Mucosa of descending colon (tissue), 3 donors: ENCODE measurements around the gene JSRP1. TPM values are rescaled to one million over a fixed set of nuclear protein-coding genes. Genes with fewer than 3 reads are reported as not detected.

Experiments used
- ATAC-seq: fragments of 200-7000 bp; cut with Tn5 transposase; one replicate; pipeline ENCODE4 v1.9.1; 2020; ENCODE audit warnings: mild to moderate bottlenecking, moderate library complexity
- DNase-seq, 3 donors: peaks; one replicate each; pipeline ENCODE4 v3.0.0-alpha.2; 2020
- H3K36me3 ChIP-seq: fragments of 200-600 bp; one replicate; pipeline ENCODE4 v1.8.0; 2021; ENCODE audit warnings: low read depth, mild to moderate bottlenecking
- H3K4me1 ChIP-seq: fragments of 200-600 bp; one replicate; pipeline ENCODE4 v1.8.0; 2021; ENCODE audit warnings: low read depth, mild to moderate bottlenecking
- H3K4me3 ChIP-seq: fragments of 200-600 bp; one replicate; pipeline ENCODE4 v1.8.0; 2021; ENCODE audit warnings: mild to moderate bottlenecking
- H3K9me3 ChIP-seq: fragments of 200-600 bp; one replicate; pipeline ENCODE4 v1.8.0; 2021; ENCODE audit warnings: mild to moderate bottlenecking
- CTCF ChIP-seq: fragments of 200-600 bp; IDR thresholded peaks from one replicate; pipeline ENCODE4 v1.8.0; 2022; ENCODE audit warnings: antibody characterized with exemption, mild to moderate bottlenecking
- intact Hi-C, 2 donors: fragments of 100-400 bp; cut with DNase I in 1 of 2; cut with micrococcal nuclease in 1 of 2; formaldehyde crosslinking; loops; one replicate each; pipeline versions ENCODE4 v1.11.0 to v1.11.1; 2022; cut with DNase I, micrococcal nuclease
- total RNA-seq, 3 donors: library from RNA; stranded (reverse); fragmentation: NEBNext Ultra II Directional in 2 of 3; extraction: Animal tissue kit (Norgen Biotek cat#: 25700) in 2 of 3; gene quantifications; one replicate each; pipeline versions ENCODE4 v1.2.1 to v1.2.4, GENCODE V29; 2021 to 2023
- donor health status: DM: no; HTN: no; CAD: no; lungs with moderate emphysema.
- donor health status: DM: no; HTN: no; CAD: no.
- donor health status: DM: no; HTN: yes; CAD: no.

The JSRP1 gene
- total RNA-seq, 3 donors from 2014 or later = 0.38 to 2.4 (median 0.87) TPM

GRCh38 chr19:2243274-2244124 lies 12.7 kb downstream of the JSRP1 start:
- intact Hi-C loops = no loop called here
- Histone ChIP-seq H3K36me3 (peaks cover 17% of the 10 kb centered on the region), H3K4me3 (no peak overlapping the region), H3K9me3 (no peaks in the 10 kb centered on the region), H3K4me1 (peaks cover 39% of the 10 kb centered on the region)
- no peak for TF ChIP-seq CTCF
- DNase-seq = peak in 1 of 3 donors; percentile 35
- ATAC-seq = peak; percentile 66

GRCh38 chr19:2242816-2243215 lies 13.4 kb downstream of the JSRP1 start:
- no peaks in the 10 kb centered on the region for H3K9me3 ChIP-seq
- H3K36me3 ChIP-seq = peaks cover 17% of the 10 kb centered on the region
- ATAC-seq = no peak
- intact Hi-C loops = no loop called here
- peaks cover 46% of the 10 kb centered on the region for H3K4me1 ChIP-seq
- no peak for DNase-seq
- TF ChIP-seq CTCF = no peak
- no peak overlapping the region for H3K4me3 ChIP-seq

- peaks cover 16% of the 10 kb centered on the region for H3K36me3 ChIP-seq
- no peak for DNase-seq
- peaks cover 50% of the 10 kb centered on the region for H3K4me1 ChIP-seq
- no peak overlapping the region for H3K4me3 ChIP-seq
- intact Hi-C loops = no loop called here
- no peaks in the 10 kb centered on the region for H3K9me3 ChIP-seq
- no peak for TF ChIP-seq CTCF
- peak; percentile 75 for ATAC-seq
Observed at GRCh38 chr19:2242092-2242537, 14.1 kb downstream of the JSRP1 start.

- ATAC-seq (no peak), DNase-seq (no peak)
- intact Hi-C loops = no loop called here
- H3K4me3 ChIP-seq = no peak overlapping the region
- TF ChIP-seq CTCF = no peak
- H3K9me3 ChIP-seq = no peaks in the 10 kb centered on the region
- peaks cover 50% of the 10 kb centered on the region for H3K4me1 ChIP-seq
- H3K36me3 ChIP-seq = peaks cover 12% of the 10 kb centered on the region
Observed at GRCh38 chr19:2240881-2241760, 15.1 kb downstream of the JSRP1 start.

GRCh38 chr19:2239771-2240770 lies 16.1 kb downstream of the JSRP1 start:
- peaks cover 53% of the 10 kb centered on the region for H3K4me1 ChIP-seq
- H3K9me3 ChIP-seq = no peaks in the 10 kb centered on the region
- peaks cover 9% of the 10 kb centered on the region for H3K36me3 ChIP-seq
- intact Hi-C loops = loop anchor here (5.0 to 10.0 kb wide), 2 partner anchors 32 to 85 kb away; partner anchors contain the start of genes LSM7 (in 1 of the 2) and SPPL2B (in 1 of the 2)
- ATAC-seq (no peak), DNase-seq (no peak)
- no peak for TF ChIP-seq CTCF
- H3K4me3 ChIP-seq = no peak overlapping the region
